Skin epidermis (tissue), 12 donors: ENCODE data around the gene TNKS1BP1.

Experiments used
- H3K27ac ChIP-seq, 21 experiments: fragments of 200-600 bp; sonication (generic) in 11 of 21; one replicate each; pipeline ENCODE4 v1.5.0; 2020; ENCODE audit warnings: mild to moderate bottlenecking in 3 of 21, inconsistent platforms in 2 of 21, moderate library complexity in 2 of 21
- H3K4me3 ChIP-seq, 7 experiments: fragments of 200-600 bp; sonication (generic) in 2 of 7; one replicate each; pipeline ENCODE4 v1.5.0; 2020; ENCODE audit warnings: inconsistent platforms in 2 of 7, mild to moderate bottlenecking in 2 of 7, moderate library complexity in 1 of 7

The TNKS1BP1 gene

DNA sequence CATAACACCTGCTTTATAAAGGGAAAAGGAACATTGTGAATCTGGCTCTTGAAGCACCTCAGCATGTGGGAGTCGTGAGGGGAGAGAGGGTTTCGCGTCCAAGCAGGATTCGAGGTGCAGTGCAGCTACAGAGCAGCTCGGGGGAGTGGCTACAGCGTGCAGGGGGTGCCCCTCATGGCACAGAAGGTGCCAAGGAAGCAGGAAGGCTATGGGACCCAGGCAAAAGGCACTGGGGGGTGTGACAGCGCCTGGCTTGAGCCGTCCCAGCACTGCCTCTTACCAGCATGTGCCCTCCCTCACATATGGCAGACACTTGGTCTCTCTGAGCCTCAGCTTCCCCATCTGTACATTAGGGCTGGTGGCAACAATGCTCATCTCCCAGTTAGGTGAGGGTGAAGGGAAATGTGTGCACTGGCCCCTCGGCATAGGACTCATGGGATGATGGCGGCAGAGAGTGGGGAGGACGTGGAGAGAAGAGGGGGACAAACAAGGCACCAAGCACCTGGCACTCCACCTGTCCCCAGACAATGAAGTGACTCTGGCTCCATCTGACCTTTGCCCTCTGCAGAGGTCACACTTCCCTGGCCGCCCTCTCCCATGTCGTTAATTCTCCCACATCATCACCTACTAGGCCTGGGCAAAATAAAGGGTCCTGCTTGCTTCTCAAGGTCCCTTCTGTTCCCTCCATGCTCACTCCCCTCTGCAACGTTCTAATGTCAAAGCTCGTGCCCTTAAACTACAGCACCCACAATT is 10.4 kb downstream of the TNKS1BP1 start:
- peak overlapping the region in 3 of 21 experiments; percentile 5 to 58 (median 16) for H3K27ac ChIP-seq
- no peak overlapping the region for H3K4me3 ChIP-seq

DNA sequence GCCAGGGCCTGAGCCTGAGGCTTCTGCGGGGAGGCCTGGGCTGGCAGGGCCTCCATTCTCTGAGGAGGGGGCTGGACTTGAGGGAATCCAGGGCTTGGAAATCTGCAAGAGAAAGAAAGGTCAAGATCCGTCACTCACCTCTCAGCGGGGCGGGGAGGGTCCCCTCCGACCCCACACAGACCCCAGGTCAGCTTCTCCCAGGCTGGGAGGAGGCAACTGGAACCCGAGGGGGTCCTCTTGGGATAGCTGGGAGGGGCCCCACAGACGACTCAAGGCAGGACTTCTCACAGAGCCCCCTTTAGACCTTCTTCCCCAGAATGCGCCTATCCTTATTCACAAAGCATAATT is 11.0 kb downstream of the TNKS1BP1 start:
- Histone ChIP-seq H3K27ac (peak overlapping the region in 9 of 21 experiments; percentile 5 to 88 (median 58)), H3K4me3 (no peak overlapping the region)

DNA sequence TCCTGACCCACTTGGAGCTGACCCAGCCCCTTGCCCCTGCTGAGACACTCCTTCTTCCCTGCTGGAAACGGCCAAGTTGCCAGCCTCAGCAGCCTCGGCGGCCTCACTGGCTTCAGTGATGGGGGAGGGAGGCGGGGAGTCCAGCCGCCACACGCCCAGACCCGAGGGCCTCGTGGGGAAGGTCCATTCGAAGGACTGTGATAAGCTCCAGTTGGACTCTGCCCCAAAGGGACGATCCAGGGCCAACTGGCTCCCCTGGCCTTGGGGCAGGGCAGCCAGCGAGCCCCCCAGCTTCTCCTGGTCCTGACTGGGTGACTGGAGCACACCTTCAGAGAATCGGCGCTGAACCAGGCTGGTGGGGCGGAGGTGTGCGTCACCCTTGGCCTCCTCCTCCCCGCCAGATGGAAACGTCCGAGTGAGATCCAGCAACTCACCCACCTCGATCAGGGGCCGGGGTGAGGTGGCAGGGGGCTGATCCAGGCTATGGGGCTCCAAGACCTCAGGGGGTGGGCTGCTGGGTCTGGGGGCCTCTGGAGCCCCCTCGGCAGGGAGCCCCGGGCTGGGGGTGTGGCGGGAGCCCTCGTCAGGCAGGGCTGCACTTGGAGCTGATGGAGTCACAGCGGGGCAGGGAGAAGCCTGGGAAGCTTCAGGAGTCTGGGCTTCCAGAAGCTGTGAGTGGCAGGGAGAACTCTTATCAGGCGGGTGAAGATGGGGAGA is 11.5 kb downstream of the TNKS1BP1 start:
- Histone ChIP-seq H3K27ac (peak overlapping the region in 13 of 21 experiments; percentile 2 to 93 (median 64)), H3K4me3 (no peak overlapping the region)

DNA sequence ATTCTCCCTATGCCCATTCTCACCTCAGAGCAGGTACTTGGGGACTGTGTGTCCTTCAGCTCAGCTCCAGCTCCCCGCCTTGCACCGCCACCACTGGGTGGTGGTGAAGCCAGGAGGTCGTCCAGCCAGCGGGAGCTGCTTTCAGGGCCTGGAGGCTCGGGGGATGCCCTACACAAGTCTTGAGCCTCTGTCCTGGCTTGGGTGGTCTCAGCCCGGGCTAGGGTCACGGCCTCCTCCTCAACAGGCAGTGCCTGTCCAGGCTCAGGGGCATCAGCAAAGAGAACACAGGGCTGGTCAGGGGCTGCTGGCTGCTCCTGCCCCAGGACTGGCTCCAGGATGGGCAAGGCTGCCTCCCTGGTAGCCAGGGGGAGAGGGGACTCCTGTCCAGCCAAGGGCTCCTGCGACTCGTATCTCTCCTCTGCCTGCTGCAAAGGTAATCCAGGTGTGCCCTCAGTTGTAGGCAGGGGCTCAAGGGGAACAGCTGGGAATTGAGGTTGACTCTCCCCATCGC is 12.2 kb downstream of the TNKS1BP1 start:
- H3K4me3 ChIP-seq: no peak overlapping the region

DNA sequence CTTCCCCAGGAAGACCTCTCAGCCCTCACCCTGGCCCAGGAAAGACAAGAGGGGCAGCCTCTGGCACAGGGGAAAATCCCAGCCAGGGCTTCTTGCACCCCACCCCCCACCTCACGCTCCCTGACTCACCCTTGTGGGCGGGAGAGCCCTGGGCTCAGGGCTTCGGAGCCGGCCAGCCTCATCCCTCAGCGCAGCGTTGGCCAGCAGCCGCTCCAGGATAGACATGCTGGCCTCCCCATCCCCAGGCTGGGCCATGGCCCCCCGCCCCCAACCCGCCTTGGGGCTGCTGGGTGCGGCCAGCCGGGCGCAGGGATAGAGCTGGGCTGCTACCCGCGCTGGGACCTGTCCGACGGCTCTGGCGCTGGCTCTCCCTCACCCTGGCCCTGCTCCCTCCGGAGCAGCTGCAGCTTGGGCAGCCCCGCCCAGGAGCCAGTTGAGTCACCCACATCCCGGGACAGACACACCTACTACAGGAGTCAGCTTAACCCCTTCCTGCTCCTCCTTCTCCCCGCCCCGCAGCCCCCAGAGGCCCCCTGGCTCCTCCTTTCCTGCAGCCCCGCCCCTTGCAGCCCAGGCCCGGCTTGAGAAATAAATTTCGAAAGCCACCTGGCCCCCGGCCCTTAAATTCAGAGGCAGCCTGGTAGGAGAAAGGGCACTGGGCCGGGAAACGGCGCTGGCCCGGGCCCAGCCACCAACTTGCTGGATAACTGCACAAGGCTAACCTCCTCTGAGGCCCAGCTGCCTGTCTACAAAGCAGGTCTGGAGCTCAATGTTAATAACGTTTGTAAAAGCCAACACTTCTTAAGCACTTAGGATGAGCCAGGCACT is 13.4 kb downstream of the TNKS1BP1 start:
- Histone ChIP-seq H3K27ac (peak overlapping the region in 20 of 21 experiments; percentile 26 to 93 (median 79)), H3K4me3 (peak overlapping the region; percentile 30 to 50 (median 41))

More for the DNA sequence above, 12.2 kb downstream of the TNKS1BP1 start:
- H3K27ac ChIP-seq: peak overlapping the region in 17 of 21 experiments; percentile 22 to 93 (median 80)

DNA sequence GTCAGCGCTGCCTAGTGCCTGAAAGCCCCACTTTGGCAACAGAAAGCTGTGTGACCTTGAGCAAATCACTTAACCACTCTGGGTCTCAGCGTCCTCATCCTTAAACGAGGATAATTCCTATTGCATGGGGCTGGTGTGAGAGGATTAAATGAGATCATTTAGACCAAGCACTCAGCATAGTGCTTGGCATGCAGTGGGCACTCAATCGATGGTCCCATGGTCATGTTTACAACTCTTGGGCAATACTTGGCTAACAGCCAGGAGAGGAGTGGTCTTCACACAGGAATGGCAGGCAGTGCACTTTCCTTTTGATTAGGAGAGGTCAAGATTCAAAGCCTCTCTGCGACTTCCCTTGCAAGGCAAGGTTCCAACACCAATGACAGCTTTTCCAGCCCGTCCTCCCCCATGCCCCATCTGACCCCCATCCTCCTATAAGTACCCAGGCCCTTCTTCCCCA is 14.1 kb downstream of the TNKS1BP1 start:
- H3K4me3 ChIP-seq: peak overlapping the region; percentile 30 to 50 (median 41)
- H3K27ac ChIP-seq: peak overlapping the region in 19 of 21 experiments; percentile 26 to 93 (median 80)

DNA sequence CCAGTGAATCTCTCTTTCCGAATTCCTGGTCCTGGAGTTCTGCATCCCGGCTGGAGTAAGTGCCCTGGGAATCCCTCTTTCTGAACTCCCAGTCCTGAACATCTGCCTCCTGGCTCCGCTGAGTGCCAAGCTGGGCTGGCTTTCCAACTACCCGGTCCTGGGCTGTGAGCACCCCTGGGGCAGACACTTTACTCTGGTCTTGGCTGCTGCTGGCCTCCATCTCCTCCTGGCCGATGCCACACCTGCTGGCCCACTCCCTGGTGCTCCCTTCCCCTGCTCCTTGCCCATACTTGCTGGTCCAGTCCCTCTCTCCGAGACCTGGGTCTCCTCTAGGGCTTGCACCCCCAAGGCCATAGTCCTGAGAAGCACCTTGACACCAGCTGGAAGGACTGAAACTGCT is 14.7 kb downstream of the TNKS1BP1 start:
- H3K27ac ChIP-seq: peak overlapping the region in 19 of 21 experiments; percentile 26 to 93 (median 80)
- H3K4me3 ChIP-seq: peak overlapping the region in 1 of 7 experiments; percentile 41

DNA sequence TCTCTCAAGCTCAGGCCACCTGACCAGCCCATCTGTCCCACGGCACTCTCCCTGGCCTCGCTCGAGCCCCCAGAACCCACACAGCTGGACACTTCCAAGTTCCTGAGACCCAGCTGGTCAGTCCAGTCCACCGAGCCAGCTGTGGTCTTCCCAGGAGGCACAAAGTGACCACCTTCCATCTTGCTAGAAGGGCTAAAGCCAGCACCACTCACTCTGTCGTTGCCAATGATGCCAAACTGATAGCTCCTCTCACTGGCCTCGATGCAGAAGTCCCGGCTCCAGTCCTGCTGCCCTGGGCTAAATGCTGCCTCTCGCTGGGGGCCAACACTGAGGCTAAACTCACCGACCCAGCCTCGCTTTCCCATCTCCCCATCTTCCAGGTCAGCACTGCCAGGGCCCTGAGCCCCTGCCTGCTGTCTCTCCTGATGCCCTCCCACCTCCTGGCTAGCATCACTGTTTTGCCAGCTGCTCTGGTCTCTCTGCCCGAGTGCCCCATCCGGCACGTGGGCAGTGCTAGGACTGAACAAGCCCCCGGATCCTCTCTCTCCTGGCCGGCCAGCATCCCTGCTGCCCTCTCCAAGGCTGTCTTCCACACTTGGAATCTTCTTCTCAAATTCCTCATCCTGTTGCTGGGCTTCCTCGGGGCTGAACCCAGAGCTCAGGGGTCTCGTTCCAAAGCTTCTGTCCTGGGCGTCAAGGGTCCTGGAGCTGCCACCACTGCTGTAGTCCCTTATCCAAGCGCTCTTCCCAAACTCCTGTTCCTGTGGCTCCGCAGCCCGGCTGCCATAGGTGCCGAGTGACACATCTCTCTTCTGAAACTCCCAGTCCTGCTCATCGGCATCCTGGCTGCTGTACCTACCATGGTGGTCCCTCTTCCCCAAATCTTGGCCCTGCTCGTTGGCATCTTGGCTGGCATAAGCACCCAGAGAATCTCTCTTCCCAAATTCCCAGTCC is 15.4 kb downstream of the TNKS1BP1 start:
- peak overlapping the region in 17 of 21 experiments; percentile 4 to 93 (median 77) for H3K27ac ChIP-seq
- no peak overlapping the region for H3K4me3 ChIP-seq

DNA sequence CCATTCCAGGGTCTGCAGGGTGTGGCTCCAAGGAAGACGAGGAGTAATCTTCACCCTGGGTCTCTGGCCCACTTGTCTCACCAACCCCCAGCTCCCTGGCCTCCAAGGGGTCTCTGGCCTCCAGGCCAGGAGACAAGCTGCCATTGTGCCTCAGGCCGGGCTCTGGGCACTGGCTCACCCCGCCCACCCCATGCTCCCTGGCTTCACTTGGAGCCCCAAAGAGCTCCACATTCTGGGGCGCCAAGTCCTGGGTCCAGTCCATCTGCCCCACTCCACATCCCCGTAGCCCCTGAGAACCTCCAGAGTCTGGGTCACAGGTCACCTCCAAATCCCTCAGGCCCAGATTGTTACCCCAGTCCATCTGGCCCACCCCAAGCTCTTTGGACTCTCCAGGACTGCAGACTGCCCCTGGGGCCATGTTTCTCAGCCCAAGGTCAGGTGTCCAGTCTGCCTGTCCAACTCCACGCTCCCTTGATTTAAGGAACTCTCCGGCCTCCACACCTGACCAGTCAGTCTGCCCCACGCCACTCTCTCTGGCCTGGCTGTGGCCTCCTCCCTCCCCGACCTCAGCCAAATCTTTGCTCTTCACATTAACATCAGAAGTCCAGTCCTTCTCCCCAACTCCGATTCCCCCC is 16.2 kb downstream of the TNKS1BP1 start:
- H3K4me3 ChIP-seq: peak overlapping the region in 1 of 7 experiments; percentile 8
- H3K27ac ChIP-seq: peak overlapping the region in 14 of 21 experiments; percentile 4 to 86 (median 58)

DNA sequence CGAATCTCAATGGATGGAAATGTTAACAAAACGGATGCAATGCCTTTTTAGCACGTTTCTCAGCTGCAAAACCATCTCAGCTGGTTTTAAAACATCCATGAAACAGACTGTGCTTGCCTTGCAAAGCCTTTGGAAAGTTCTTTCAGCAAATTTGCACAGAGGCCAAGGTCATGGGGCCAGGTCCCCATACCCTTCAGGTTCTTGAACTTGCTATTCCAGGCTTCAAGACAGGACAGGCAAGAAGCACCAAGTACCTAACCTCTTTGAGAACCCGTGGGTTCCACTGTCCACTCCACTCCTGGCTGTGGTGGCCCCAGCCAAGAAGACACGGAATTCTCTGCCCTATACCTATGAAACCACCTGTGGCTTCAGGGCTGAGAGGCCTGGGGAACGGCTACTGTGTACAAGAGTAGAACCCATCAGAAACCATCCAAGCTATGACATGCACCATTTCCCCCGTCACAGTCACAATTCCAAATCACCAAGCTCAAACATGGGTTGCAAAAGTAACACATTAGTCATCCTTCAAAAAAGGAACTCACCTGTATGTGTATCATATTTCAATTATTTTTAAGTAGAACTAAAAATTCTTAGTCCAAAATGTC is 17.0 kb downstream of the TNKS1BP1 start:
- H3K27ac ChIP-seq: peak overlapping the region in 14 of 21 experiments; percentile 2 to 83 (median 50)
- no peak overlapping the region for H3K4me3 ChIP-seq

DNA sequence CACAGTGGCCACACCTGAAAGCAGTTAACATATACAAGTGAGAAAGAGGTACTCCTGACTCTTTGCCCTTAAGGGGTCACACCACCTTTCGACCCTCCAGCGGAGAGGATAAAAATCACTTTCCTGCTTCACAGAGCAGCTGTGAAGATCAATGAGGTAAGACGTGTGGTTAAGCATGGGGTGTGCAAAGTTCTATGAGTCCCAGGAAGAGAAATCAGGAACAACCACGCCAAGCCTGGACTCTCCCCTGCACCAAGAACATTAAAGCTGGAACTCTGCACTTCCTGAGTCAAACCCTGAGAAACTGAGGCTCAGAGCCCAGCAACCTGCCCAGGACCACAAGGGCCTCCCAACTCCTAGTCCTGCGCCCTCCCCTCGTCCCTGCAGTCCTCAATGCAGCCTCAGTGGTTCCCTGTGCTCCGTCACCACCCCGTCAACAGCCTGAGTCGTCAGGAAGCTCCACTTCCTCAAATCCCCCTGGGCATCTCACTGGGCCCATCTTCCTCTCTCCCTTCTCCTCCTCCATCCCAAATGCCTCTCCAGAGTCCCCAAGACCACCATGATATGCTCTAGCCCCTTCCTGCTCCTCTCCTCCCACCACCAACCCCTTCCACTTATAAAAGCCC is 17.7 kb downstream of the TNKS1BP1 start:
- peak overlapping the region in 11 of 21 experiments; percentile 2 to 68 (median 34) for H3K27ac ChIP-seq
- peak overlapping the region in 1 of 7 experiments; percentile 0 for H3K4me3 ChIP-seq

DNA sequence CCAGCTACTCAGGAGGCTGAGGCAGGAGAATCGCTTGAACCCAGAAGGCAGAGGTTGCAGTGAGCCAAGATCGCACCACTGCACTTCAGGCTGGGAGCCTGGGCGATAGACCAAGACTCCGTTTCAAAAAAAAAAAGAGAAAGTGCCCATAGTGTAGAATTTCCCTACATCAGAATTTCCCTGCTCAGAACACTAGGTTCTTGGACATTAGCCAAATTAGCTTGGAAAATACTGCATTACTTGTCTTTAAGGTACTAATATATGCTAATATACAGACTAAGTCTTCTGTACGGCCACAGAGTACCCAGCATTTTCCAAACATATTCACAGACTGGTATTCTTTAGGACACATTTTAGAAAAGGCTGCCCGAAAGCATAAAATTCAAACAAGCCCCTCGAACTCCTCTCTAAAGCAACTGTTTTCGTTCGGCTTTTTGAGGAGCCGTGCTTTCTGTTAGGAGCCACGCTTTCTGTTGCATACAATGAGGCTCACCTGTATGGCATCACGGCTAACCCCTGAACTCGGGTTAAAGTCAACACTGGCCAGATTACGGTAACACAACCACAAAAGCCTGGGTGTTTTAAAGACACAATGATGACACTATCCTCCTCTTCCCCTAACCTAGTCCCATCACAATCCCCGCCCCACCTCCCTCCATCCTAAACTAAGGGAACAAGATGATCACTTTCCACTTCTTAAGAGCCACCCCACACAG is 18.4 kb downstream of the TNKS1BP1 start:
- Histone ChIP-seq H3K4me3 (no peak overlapping the region), H3K27ac (peak overlapping the region in 8 of 21 experiments; percentile 18 to 68 (median 54))

DNA sequence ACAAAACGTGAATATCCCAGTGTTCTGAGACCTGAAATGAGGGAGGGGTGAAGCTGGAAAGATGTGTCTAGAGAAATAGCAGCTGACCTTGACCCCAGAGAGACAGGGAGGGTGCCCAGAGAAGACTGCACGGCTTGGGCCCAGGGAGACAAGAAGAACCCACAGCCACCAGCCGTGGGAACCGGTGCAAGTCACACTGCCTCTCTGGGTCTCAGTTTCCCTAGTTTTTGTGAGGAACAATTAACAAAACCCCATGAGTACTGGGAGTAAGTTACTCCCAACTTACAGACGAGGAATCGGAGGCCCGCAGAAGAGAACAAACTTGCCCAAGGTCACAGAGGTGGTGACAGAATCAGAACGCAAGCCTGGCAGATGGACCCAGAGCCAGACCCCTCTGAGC is 19.2 kb downstream of the TNKS1BP1 start:
- H3K4me3 ChIP-seq: no peak overlapping the region
- peak overlapping the region in 10 of 21 experiments; percentile 4 to 68 (median 58) for H3K27ac ChIP-seq

DNA sequence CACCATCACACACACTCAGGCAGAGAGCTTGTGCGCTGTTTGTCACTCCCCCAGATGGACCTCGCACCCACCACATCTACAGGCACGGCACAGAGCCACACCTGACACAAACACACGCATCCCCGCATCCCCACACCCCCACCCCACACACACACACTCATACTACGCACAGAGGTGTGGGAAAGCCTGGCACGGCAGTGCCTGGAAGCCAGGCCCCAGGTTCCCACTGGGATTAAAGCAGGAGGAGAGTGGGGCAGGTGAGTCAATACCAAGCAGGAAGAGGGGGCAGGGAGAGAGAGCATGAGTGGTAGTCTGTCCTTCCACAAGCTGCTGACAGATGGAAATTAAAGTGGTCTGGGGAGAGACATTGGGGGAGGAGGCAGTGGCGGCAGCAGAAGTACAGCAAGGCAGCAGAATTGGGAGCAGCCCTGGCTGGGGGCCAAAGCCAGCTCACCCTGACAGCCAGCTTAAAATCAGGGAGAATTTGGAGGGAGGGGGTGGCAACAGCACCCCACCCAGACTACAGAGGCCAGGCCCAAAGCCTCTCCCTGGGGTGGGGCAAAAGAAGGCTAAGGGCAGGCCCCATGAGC is 20.7 kb downstream of the TNKS1BP1 start:
- H3K27ac ChIP-seq: peak overlapping the region in 17 of 21 experiments; percentile 21 to 68 (median 57)
- no peak overlapping the region for H3K4me3 ChIP-seq

DNA sequence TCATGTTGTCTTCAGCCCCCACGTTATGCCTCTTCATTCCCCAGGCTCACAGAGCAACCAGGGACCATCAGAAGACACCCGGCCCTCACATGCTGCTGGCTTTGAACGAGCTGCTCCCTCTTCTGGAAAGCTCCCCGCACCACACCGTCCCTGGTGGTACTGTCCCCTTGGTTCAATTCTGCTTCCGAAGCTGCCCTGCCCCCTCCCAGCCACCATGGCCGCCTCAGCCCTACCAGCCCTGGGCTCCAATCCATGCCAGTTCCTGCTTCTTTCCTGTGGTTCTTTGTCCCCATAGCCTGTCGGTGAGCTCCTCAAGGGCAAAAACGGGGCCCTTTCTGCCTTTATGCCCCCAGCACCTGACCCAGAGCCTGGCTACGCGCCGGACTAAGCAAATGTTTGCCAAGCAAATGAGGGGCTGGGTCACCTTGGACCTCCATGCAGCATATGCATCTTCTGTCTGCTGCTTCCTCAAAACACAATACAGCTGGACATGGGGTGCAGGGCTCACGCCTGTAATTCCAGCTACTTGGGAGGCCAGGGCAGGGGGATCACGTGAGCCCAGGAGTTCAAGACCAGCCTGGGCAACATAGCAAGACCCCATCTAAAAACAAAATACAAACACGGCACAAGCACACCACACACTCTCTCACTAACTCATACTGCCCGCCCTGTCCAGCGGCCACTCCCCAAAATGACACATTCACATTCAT is 21.3 kb downstream of the TNKS1BP1 start:
- Histone ChIP-seq H3K4me3 (no peak overlapping the region), H3K27ac (peak overlapping the region in 16 of 21 experiments; percentile 21 to 68 (median 56))
